ENCODE data around the gene SBF2.
"Not testable (repeated sequence)": the region's sequence is repeated elsewhere in the genome, so short reads cannot be mapped to it uniquely, and the experiment has no call there.

The SBF2 gene

DNA sequence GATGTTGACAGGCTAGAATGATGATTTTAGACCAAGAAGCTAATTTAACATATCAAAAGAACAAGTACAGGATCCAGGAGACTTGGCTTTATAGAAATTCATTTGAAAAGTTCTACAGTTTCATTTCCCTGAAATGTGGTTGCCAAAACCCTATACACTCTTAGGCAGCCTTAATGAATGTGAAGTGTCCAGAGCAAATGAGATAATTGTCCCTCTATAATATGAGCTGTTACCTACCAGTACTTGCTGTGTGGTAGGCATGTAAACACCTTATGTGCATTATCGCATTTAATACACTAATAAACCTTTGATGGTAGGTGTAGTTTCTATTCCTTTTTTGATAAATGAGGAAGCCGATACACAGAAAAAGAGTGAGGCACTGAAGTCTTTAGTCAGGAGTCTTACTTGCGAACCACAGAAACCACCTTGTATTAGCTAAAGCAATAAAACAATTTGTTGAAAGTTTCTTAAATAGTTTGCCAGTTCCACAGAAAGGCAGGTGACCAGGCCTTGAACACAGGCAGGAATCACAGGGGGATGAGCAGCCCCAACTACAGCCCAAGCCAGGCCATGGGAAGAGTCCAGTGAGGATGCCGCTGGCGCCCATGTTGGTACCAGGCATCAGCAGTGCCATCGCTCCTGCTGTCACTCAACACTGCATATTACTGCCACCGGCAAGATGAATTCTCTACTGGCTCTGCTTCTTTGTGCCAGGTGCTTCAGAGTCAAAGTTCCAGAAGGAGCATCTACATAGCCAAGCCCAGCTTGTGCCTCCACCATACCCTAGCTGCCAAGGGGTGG, 548.4 kb downstream of the SBF2 start:
- DNase-seq (ENCODE audit: low spot score): no peak

DNA sequence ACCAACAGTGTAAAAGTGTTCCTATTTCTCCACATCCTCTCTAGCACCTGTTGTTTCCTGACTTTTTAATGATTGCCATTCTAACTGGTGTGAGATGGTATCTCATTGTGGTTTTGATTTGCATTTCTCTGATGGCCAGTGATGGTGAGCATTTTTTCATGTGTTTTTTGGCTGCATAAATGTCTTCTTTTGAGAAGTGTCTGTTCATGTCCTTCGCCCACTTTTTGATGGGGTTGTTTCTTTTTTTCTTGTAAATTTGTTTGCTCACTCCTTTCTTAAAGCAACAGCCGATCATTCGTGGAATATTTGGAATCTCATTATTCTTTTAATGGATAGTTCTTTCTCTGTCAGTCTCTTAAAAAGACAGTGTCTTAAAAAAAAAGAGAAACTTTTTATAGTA, 550.5 kb downstream of the SBF2 start:
- not testable (repeated sequence) for DNase-seq (ENCODE audit: low spot score)

DNA sequence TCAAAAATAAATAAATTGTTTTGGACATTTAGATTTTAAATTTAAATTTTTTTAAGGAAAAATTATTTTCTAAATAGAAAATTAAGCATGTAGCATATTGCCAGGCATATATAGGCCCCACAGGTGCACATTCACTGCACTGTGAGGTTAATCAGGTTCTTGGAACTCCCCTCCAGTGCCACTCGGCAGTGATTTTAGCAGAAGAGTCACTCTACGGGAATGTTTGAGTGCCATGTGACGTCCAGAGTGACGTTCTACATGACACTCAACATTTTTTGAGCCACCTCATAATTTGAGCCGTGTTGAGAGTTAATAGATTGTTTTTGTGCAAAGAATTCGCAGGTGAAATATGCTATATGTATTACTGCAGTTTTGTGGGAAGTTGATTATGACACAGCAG, 552.8 kb downstream of the SBF2 start:
- DNase-seq (ENCODE audit: low spot score): no peak

DNA sequence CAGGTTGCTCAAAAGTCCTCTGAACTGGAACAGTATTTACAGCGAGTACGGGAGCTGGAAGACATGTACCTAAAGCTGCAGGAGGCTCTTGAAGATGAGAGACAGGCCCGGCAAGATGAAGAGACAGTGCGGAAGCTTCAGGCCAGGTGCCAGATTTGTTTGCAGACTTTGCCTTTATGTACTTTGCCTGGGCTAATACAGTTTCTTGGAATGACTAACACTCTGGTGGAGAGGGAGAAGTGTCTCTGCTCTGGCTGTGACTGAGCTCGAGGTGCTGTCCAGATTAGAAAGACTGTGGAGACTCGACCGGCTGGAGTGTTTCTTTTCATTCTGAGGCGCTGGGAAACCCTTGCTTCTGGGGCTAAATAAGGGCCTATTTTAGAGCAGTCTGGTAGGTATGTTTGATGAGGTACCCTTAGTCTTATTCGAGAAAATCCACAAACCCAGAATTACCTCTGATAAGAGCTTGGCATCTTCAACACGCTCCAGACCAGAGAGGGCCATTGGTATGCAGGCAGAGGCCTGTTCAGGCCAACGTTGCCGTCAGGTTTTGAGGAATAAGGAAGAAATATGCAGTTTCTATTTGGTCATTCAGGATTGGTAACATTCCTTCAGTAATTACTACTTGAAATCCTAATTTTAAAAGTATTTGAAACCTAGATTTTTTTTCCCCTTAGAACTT, 553.7 kb downstream of the SBF2 start:
- DNase-seq (ENCODE audit: low spot score): no peak

DNA sequence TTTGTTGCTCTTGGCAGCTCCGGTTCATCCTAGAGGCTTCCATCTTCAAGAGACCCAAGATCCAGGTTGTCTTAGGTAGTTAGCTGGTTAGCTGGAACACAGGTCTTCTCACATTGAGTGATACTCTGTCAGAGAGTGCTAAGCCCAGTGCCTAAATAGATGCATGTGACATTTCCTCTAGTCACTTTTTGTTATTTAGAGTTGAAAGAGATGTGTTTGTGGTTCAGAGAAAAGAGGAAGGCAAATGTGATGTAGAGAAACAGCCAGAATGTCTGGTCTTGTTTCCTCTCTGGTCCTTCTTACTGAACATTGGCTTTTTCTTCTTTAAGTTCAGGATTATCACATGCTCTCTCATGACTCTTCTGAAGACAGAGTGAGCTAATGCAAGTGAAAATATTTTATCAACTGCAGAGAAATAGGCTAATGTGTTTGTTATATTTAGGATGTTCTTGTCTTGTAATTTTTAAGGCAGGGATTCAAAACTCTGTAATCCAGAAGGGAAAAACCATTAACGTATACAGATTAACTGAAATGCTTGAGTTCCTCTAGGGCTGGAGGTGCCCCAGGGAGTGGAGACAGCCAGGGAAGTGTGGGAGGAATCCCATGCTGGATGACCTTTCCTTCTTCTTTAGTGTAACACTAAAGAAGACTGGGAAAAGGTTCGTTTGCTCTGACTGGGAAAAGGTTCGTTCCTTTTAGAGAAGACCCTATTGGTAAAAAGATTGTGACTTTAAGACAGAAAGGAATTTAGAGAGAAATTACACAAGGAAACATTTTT, 554.7 kb downstream of the SBF2 start:
- DNase-seq (ENCODE audit: low spot score): no peak

DNA sequence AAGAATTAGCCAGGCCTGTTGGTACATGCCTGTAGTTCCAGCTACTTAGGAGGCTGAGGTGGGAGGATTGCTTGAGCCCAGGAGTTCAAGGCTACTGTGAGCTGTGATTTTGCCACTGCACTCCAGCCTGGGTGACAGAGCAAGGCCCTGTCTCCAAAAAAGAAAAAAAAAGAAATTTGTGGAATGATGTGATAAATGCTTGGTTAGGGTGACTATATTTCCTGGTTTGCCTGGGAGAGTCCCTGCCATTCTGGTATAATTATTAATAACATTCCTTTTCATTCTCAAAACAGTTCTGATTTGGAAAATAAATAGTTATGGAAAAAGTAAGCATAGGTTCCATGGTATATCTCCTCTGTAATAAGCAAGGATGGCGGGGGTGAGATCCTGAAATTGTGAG, 555.3 kb downstream of the SBF2 start:
- DNase-seq (ENCODE audit: low spot score): no peak

DNA sequence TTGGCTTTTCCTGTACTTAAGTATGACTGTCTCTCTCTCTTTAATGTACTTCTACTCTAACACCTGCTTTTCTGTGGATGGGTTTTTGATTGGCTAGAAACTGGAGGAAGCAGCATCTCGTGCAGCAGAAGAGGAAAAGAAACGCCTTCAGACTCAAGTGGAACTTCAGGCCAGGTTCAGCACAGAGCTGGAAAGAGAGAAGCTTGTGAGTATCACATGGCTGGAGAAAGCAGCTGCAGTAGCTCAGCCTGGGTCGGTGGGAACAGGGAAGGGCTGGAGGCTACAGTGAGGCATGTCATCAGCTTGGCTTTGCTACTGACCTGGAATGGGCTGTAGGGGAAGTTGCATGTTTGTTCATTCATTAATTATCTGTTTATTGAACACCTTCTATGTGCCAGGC, 555.9 kb downstream of the SBF2 start:
- DNase-seq (ENCODE audit: low spot score): no peak

DNA sequence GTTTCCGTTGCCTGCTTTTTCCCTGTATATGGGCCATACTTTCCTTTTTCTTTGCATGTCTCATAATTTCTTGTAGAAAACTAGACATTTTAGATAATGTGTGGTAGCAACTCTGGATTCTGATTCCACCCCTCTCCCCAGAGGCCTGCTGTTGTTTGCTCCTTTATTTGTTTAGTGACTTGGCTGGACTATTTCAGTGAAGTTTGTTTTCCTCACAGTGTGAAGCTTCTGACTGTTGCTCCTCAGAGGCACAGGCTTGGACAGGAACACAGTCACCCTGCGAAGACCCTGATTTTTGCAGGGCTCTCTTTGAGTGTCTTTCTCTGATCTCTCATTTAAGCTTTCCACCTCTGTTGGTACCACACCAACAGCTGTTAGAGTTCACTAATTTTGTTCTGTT, 557.7 kb downstream of the SBF2 start:
- DNase-seq (ENCODE audit: low spot score): no peak

DNA sequence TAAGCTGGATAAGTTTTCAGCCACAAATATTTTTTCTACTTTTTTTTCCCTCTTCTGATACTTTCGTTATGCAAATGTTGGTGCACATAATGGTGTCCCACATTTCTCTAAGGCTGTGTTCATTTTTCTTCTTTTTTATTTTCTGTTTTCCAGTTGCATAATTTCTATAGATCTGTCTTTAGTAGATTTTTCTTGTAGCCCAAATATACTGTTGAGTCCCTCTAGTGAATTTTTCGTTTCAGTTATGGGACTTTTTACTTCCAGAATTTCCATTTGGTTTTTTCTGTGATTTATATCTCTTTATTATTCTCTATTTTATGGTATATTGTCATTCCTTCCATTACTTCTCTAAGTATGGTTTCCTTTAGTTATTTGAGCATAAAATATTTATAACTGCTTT, 558.1 kb downstream of the SBF2 start:
- no peak for DNase-seq (ENCODE audit: low spot score)

DNA sequence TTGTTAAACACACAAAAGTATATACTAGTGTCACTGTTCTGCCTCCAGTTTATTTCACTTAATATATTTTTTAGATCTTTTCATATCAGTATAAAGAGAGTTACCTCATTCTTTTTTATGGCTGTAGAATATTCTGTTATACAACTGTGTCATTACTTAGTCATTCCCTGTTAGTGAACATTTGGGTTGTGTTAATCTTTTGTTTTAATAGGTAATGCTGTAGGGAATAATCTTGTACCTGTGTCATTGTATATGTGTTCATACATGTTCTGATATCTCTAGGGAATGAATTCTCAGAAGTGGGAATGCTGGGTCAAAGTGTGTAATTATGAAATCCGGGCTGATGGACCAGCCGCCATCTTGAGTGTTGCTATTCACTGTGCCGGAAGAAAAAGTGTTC, 558.8 kb downstream of the SBF2 start:
- DNase-seq (ENCODE audit: low spot score): no peak

DNA sequence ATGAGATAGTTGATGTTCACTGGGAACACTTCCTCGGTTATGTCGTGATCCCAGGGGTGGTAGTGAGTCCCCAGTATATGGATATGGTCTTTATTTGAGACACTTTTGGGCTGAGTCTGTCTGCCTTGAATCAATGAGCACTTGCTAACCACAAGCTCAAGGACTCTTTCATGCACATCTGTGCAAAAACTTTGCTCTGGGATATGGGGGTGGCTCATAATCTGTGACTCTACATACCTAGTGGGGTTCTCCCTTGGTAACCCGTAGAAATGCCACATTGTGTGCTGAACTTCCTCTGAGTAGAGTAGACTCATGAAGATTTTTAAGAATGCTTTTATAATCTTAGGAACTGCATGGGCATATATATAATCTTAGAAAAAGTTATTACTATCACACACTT, 560.8 kb downstream of the SBF2 start:
- DNase-seq (ENCODE audit: low spot score): no peak

DNA sequence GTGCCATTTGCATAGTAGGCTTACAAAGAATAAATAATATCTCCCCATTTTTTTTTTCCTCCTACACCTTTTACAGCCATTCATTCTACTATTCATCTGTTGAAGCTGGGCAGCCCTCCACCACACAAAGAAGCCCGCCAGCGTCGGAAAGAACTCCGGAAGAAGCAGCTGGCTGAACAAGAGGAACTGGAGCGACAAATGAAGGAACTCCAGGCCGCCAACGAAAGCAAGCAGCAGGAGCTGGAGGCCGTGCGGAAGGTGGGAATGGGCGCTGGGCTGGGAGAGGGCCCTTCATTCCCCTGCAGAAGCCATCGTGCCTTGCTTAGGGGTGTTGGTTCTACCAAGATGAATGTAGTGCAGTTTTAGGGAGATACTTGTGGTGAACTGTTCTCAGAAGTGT, 561.6 kb downstream of the SBF2 start:
- no peak for DNase-seq (ENCODE audit: low spot score)

DNA sequence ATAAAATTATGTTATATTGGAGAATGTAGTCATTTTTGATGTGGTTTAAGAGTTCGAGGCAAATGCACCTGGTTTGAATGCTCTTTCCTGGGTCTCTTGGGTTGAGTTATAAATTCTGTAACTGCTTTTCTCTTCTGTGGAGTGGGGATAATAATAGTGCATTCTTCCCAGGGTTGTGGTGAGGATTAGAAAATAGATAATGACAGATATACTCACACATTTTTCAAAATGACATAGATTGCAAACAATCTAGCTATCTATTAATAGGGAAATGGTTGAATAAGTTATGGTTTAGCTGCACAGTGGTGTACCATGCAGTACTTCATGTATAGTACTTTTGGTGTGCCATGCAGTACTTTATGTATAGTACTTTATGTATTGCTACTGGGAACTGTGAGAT, 562.8 kb downstream of the SBF2 start:
- DNase-seq (ENCODE audit: low spot score): no peak

Measured in AG20443 (cell line).